Measurements from ENCODE around the gene RHPN2.
A peak's percentile ranks its signal among the peaks of the same experiment; 100 is the strongest.
"Not testable (repeated sequence)": the region's sequence is repeated elsewhere in the genome, so short reads cannot be mapped to it uniquely, and the experiment has no call there.

RHPN2 gene

DNA sequence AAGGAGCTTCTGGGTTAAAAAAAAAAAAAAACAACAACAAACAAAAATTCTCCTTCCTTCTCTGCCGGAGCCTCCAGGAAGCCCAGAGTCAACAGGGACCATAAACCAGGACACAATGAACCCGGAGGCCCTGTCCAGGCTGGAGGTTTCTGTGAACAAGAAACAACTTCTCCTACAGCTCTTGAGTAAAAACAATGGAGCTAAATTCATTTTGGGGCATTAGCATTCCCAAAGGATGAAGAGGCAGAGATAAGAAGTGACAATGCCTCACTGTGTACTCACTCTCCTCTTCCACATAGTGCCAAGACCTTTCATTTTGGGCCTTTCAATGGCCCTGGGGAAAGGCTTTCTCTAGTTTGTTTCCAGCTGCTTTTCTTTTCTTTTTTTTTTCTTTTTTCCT, 9.0 kb downstream of the RHPN2 start:
- no peak overlapping the region for H3K27ac Mint-ChIP-seq (ENCODE audit: low read depth)
- no peak for DNase-seq (ENCODE audit: low spot score in 2 of 2)
- H3K36me3 Mint-ChIP-seq (ENCODE audit: insufficient read depth) = no peaks in the 10 kb centered on the region
- H3K4me1 Mint-ChIP-seq = no peaks in the 10 kb centered on the region
- ATAC-seq (replicated peaks; ENCODE audit: extremely low read depth, poor library complexity, severe bottlenecking) = no peak
- no peaks in the 10 kb centered on the region for H3K9me3 Mint-ChIP-seq
- peaks cover 10% of the 10 kb centered on the region for H3K27me3 Mint-ChIP-seq
- H3K4me3 Mint-ChIP-seq = no peak overlapping the region

DNA sequence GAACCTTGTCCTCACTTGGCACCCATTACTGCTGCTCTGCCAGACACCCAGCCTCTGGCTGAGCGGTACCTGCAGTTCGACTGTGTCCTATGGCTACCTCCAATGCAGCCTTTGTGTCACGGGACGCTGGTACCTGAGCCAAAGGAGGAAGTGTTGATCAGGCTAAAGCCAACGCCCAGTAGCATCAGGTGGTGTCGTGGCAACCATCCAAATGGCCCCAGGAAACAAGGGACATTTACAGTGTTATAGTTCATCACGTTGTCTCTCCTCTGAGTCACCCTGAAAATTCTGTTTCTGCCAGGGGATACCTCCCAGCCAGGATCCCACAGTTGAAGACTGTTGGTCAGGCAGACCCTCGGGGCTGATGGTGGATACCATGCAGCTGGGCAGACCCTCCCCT, 10.1 kb downstream of the RHPN2 start:
- no peak for ATAC-seq (replicated peaks; ENCODE audit: extremely low read depth, poor library complexity, severe bottlenecking)
- DNase-seq (ENCODE audit: low spot score in 2 of 2) = no peak
- no peaks in the 10 kb centered on the region for H3K9me3 Mint-ChIP-seq

DNA sequence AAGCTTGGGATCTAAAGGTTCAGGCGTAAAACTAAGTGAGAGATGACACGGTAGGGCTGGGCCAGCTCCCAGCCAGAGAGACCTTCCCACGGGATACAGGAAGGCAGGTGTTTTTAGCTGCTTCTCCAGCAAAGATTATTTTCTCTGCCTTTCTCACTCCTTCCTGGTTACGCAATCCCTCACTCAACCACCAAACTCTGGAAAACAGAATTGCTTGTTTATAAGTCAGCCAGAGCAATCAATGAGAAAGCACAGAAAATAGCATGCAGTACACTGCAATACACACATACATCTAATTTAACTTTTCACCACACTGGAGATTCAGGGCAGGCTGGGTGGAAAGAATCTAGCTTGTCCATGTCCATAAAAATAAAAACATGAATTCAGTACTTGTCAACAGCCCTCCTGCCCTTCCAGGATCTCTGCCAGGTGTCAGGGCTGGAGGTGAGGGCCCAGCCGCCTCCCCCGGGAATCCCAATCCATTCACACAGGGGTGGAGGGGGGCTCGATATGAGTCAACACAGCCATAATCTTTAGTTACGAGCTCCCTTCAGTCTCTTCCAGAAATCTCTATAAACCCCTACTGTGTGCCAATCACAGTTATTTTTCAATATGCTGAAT, 12.2 kb downstream of the RHPN2 start:
- no peaks in the 10 kb centered on the region for H3K36me3 Mint-ChIP-seq (ENCODE audit: insufficient read depth)
- H3K27ac Mint-ChIP-seq (ENCODE audit: low read depth) = no peak overlapping the region
- ATAC-seq (replicated peaks; ENCODE audit: extremely low read depth, poor library complexity, severe bottlenecking) = no peak
- DNase-seq (ENCODE audit: low spot score in 2 of 2) = no peak
- H3K4me1 Mint-ChIP-seq = no peaks in the 10 kb centered on the region
- no peaks in the 10 kb centered on the region for H3K27me3 Mint-ChIP-seq
- H3K4me3 Mint-ChIP-seq = no peak overlapping the region
- H3K9me3 Mint-ChIP-seq = no peaks in the 10 kb centered on the region

More for the DNA sequence above, 10.1 kb downstream of the RHPN2 start:
- Mint-ChIP-seq H3K4me3 (no peak overlapping the region), H3K27ac (ENCODE audit: low read depth) (no peak overlapping the region), H3K4me1 (no peaks in the 10 kb centered on the region), H3K27me3 (no peaks in the 10 kb centered on the region), H3K36me3 (ENCODE audit: insufficient read depth) (no peaks in the 10 kb centered on the region)

DNA sequence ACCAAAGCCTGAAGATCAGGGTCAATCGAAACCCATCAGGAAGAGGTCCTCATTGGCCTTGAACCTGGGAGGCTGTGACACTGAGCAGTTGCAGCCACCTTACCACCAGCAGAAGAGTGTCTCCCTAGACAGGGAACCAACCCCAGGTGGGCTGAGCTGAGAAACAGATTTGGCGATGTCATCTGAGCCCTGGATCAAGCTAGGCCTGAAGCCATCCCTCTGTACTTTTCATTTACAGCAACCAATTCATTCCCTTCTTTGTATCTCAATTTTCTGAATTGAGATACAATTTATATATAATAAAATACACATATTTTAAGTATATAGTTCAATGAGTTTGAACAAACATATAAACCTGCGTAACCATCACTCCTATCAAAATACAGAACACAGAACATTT, 14.6 kb downstream of the RHPN2 start:
- no peaks in the 10 kb centered on the region for H3K36me3 Mint-ChIP-seq (ENCODE audit: insufficient read depth)
- no peak overlapping the region for H3K4me3 Mint-ChIP-seq
- no peak overlapping the region for H3K27ac Mint-ChIP-seq (ENCODE audit: low read depth)
- DNase-seq (ENCODE audit: low spot score in 2 of 2) = no peak
- no peaks in the 10 kb centered on the region for H3K4me1 Mint-ChIP-seq
- no peaks in the 10 kb centered on the region for H3K9me3 Mint-ChIP-seq
- no peaks in the 10 kb centered on the region for H3K27me3 Mint-ChIP-seq
- no peak for ATAC-seq (replicated peaks; ENCODE audit: extremely low read depth, poor library complexity, severe bottlenecking)

- H3K4me1 Mint-ChIP-seq = no peaks in the 10 kb centered on the region
- H3K4me3 Mint-ChIP-seq = no peak overlapping the region
- H3K27ac Mint-ChIP-seq (ENCODE audit: low read depth) = no peak overlapping the region
- H3K9me3 Mint-ChIP-seq = no peaks in the 10 kb centered on the region
- no peaks in the 10 kb centered on the region for H3K27me3 Mint-ChIP-seq
- DNase-seq (ENCODE audit: low spot score in 2 of 2) (no peak), ATAC-seq (replicated peaks; ENCODE audit: extremely low read depth, poor library complexity, severe bottlenecking) (no peak)
- H3K36me3 Mint-ChIP-seq (ENCODE audit: insufficient read depth) = no peaks in the 10 kb centered on the region
Measured at GRCh38 chr19:33048806-33049676, 15.6 kb downstream of the RHPN2 start.

GRCh38 chr19:33047422-33047821, 17.3 kb downstream of the RHPN2 start:
- ATAC-seq (replicated peaks; ENCODE audit: extremely low read depth, poor library complexity, severe bottlenecking) (no peak), DNase-seq (ENCODE audit: low spot score in 2 of 2) (no peak)
- Mint-ChIP-seq H3K27me3 (no peaks in the 10 kb centered on the region), H3K4me1 (no peaks in the 10 kb centered on the region), H3K4me3 (no peak overlapping the region), H3K27ac (ENCODE audit: low read depth) (no peak overlapping the region), H3K36me3 (ENCODE audit: insufficient read depth) (no peaks in the 10 kb centered on the region), H3K9me3 (no peaks in the 10 kb centered on the region)

GRCh38 chr19:33041828-33042160, 22.9 kb downstream of the RHPN2 start:
- not testable (repeated sequence) for DNase-seq (ENCODE audit: low spot score in 2 of 2); H3K9me3 Mint-ChIP-seq; H3K4me3 Mint-ChIP-seq; H3K4me1 Mint-ChIP-seq; H3K27ac Mint-ChIP-seq (ENCODE audit: low read depth); H3K36me3 Mint-ChIP-seq (ENCODE audit: insufficient read depth); ATAC-seq (replicated peaks; ENCODE audit: extremely low read depth, poor library complexity, severe bottlenecking)
- peaks cover 16% of the 10 kb centered on the region for H3K27me3 Mint-ChIP-seq

DNA sequence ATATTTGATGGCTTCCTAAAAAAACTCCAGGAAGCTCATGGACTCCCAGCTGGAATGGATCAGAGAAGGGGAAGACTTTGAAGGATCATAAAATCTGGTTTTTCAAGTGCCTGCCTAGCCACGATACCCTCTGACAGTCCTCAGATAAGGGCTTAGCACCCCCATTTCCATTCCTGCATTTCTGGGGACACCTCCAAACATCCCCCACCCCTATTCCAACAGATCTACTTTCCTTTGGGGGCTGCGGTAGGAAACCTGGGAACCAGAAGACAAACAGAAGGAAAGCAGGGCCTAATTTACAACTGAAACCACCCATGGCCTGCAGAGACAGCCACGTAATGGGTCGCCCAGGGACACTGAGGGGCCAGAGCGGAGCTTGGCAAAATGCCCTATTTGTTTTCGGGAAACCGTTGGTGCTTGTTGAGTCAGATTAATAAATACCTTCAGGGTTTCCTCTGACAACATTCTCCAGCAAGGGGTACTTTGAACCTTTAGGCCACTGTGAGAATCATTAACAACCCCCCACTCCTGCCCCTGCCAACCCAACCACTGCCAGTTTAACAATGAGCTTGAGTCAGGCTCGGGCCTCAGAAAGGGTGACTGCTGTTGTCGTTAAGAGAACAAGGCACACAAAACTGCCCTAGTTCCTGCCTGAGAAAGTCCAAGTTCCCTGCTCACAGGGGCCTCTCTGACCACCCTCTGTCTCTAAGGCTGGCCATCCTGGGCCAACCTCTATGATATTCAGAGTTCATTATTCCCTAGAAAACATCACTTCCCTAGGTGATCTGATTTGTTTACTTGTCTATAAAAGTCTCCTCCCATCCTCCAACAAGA, 23.5 kb downstream of the RHPN2 start:
- Mint-ChIP-seq H3K36me3 (ENCODE audit: insufficient read depth) (peaks cover 3% of the 10 kb centered on the region), H3K27me3 (peaks cover 16% of the 10 kb centered on the region), H3K9me3 (no peaks in the 10 kb centered on the region), H3K4me1 (peaks cover 5% of the 10 kb centered on the region), H3K4me3 (no peak overlapping the region), H3K27ac (ENCODE audit: low read depth) (no peak overlapping the region)
- DNase-seq (ENCODE audit: low spot score in 2 of 2) (no peak), ATAC-seq (replicated peaks; ENCODE audit: extremely low read depth, poor library complexity, severe bottlenecking) (no peak)

- Mint-ChIP-seq H3K27me3 (peaks cover 16% of the 10 kb centered on the region), H3K9me3 (no peaks in the 10 kb centered on the region), H3K36me3 (ENCODE audit: insufficient read depth) (peaks cover 3% of the 10 kb centered on the region), H3K4me1 (peaks cover 5% of the 10 kb centered on the region), H3K4me3 (no peak overlapping the region), H3K27ac (ENCODE audit: low read depth) (no peak overlapping the region)
- ATAC-seq (replicated peaks; ENCODE audit: extremely low read depth, poor library complexity, severe bottlenecking) (no peak), DNase-seq (ENCODE audit: low spot score in 2 of 2) (no peak)
Measured at GRCh38 chr19:33039815-33040214, 24.9 kb downstream of the RHPN2 start.

DNA sequence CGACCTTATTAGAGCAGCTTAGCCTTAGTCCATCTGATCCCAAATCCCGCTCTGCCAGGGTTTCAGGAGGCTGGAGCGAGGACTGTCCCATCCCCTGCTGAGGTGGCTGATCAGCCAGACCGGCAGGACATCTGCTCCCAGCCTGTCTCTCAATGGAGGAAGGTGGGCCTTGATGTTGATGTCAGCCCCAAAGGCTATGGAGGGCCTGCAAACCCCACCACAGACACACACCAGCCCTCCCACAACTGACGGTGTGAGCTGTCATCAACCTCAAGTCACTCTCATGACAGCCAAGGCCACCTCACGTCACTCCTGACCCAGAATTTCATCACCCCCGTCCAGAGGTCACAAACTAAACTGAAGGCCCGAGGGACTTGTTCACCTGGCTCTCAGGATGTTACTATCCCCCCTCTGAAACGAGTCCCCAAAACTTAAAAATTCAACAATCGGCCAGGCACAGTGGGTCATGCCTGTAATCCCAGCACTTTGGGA, 25.5 kb downstream of the RHPN2 start:
- no peak for ATAC-seq (replicated peaks; ENCODE audit: extremely low read depth, poor library complexity, severe bottlenecking)
- no peak overlapping the region for H3K27ac Mint-ChIP-seq (ENCODE audit: low read depth)
- peaks cover 5% of the 10 kb centered on the region for H3K4me1 Mint-ChIP-seq
- peaks cover 3% of the 10 kb centered on the region for H3K36me3 Mint-ChIP-seq (ENCODE audit: insufficient read depth)
- H3K27me3 Mint-ChIP-seq = peaks cover 16% of the 10 kb centered on the region
- DNase-seq (ENCODE audit: low spot score in 2 of 2) = no peak
- no peak overlapping the region for H3K4me3 Mint-ChIP-seq
- no peaks in the 10 kb centered on the region for H3K9me3 Mint-ChIP-seq

- not testable (repeated sequence) for DNase-seq (ENCODE audit: low spot score in 2 of 2); ATAC-seq (replicated peaks; ENCODE audit: extremely low read depth, poor library complexity, severe bottlenecking)
Measured at GRCh38 chr19:33037168-33038025, 27.3 kb downstream of the RHPN2 start.

More at GRCh38 chr19:33037168-33038025, 27.3 kb downstream of the RHPN2 start:
- H3K9me3 Mint-ChIP-seq; H3K36me3 Mint-ChIP-seq (ENCODE audit: insufficient read depth); H3K27ac Mint-ChIP-seq (ENCODE audit: low read depth); H3K4me1 Mint-ChIP-seq: not testable (repeated sequence)
- peaks cover 16% of the 10 kb centered on the region for H3K27me3 Mint-ChIP-seq
- peak overlapping the region; percentile 57 for H3K4me3 Mint-ChIP-seq

All from central memory CD8-positive, alpha-beta T cell (primary cell).